ENCODE results near the gene ODF2. TPM values are rescaled to one million over a fixed set of nuclear protein-coding genes. Genes with fewer than 3 reads are reported as not detected.

The ODF2 gene
- total and polyA plus RNA-seq, 2 of the 8 experiments (the other 6 are each of a cell fraction or from before 2014, with no cell fraction given), result 5.6 to 17.9 TPM

DNA sequence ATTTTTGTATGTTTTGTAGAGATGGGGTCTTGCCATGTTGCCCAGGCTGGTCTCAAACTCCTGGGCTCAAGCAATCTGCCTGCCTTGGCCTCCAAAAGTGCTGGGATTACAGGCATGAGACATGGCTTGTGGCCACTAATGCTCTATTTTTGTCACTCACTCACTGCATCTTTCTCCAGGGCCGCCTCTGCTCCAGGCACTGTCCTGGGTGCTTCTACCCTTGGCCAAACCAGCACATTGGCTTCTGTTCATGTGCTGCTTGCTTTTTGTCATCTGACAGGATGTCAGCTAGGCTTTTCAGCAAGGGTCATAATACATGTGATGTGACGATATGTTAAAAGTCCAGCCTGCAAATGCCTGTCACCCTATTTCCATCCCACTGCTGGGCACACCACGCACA lies 3.2 kb downstream of the ODF2 start:
- Histone ChIP-seq H4K8ac (ENCODE audit: extremely low read depth, insufficient read depth, low read length) (no peak overlapping the region), H3K23ac (ENCODE audit: insufficient read length) (no peak overlapping the region), H2BK20ac (ENCODE audit: low read length) (no peak overlapping the region), H3K79me1 (ENCODE audit: low read depth, low read length) (no peaks in the 10 kb centered on the region), H3K79me2 (ENCODE audit: control insufficient read depth in 1 of 2, insufficient read depth in 2 of 2, low read length in 2 of 2) (no peaks in the 10 kb centered on the region), H3K23me2 (ENCODE audit: low read depth, low read length) (peaks cover 6% of the 10 kb centered on the region), H2BK5ac (ENCODE audit: low read depth, low read length) (no peak overlapping the region), H3K36me3 (ENCODE audit: control insufficient read depth in 2 of 4, insufficient read depth in 4 of 4, low read length in 3 of 4) (peaks cover 0 to 2% (median 0%) of the 10 kb centered on the region in 4 experiments; a peak in 1 of 8 replicates), H3K4me1 (replicated peaks in 1 of 4; ENCODE audit: control insufficient read depth in 3 of 4, insufficient read depth in 4 of 4, low read length in 3 of 4) (peaks cover 0 to 8% (median 5%) of the 10 kb centered on the region in 4 experiments; a peak in 5 of 7 replicates), H2BK15ac (ENCODE audit: low read length) (no peak overlapping the region), H2BK120ac (replicated peaks; ENCODE audit: low read depth, low read length) (no peak overlapping the region), H4K5ac (ENCODE audit: insufficient read length, low read depth, low read length) (no peak overlapping the region), H3K9me3 (ENCODE audit: insufficient read depth in 2 of 2, low read depth in 1 of 2, low read length in 1 of 2) (no peaks in the 10 kb centered on the region), H3K27me3 (replicated peaks in 1 of 4; ENCODE audit: control insufficient read depth in 3 of 4, extremely low read depth in 1 of 4, insufficient read depth in 3 of 4, low read length in 3 of 4) (peaks cover 18 to 50% (median 42%) of the 10 kb centered on the region in 4 experiments), H3K14ac (ENCODE audit: insufficient read length) (no peak overlapping the region), H2AK5ac (ENCODE audit: low read depth, low read length) (no peak overlapping the region), H4K20me1 (replicated peaks in 1 of 2; ENCODE audit: control insufficient read depth in 1 of 2, insufficient read depth in 2 of 2, low read length in 2 of 2) (peaks cover 14 to 16% of the 10 kb centered on the region in 2 experiments), H3K18ac (ENCODE audit: extremely low read depth, low read length) (no peak overlapping the region), H3K9ac (replicated peaks in 1 of 4; ENCODE audit: extremely low read depth in 1 of 4, low read depth in 3 of 4, low read length in 3 of 4) (no peak overlapping the region), H4K91ac (replicated peaks; ENCODE audit: insufficient read length, low read length) (no peak overlapping the region), H2BK12ac (ENCODE audit: low read depth, low read length) (no peak overlapping the region), H3K4ac (replicated peaks; ENCODE audit: insufficient read length, low read depth, low read length) (no peak overlapping the region), H3K4me2 (ENCODE audit: insufficient read depth in 1 of 2, low read depth in 2 of 2, low read length in 2 of 2) (no peak overlapping the region), H3K27ac (ENCODE audit: low read depth, low read length) (no peak overlapping the region), H3K4me3 (ENCODE audit: extremely low read depth in 1 of 4, insufficient read depth in 2 of 4, low read depth in 3 of 4, low read length in 4 of 4) (no peak overlapping the region), H3K56ac (replicated peaks; ENCODE audit: insufficient read length, low read depth, low read length) (no peak overlapping the region), H2AFZ (ENCODE audit: low read length) (no peak overlapping the region)
- 93% methylated on average over 3 of the region's 3 CpGs; no CpG with 5 or more reads in 1 of the 2 experiments for WGBS, 2 experiments (ENCODE audit: extremely low coverage in 1 of 2, insufficient coverage in 1 of 2, insufficient read length in 1 of 2, insufficient replicate concordance in 2 of 2, low coverage in 1 of 2, low lambda C conversion rate in 2 of 2, missing lambda C conversion rate in 1 of 2)
- ChIA-PET CTCF (ENCODE audit: partially characterized antibody) (no interaction called here), POLR2A (ENCODE audit: partially characterized antibody) (interaction anchor here (0.6 to 1.2 kb wide), 2 partner anchors 46 to 52 kb away, joined by 3 to 4 read pairs; partner anchors contain the start of gene GLE1)
- no peak for FAIRE-seq
- TF ChIP-seq JUND (IDR thresholded peaks at IDR 0.05; ENCODE audit: low read length), result no peak
- TF ChIP-seq RAD21 (IDR thresholded peaks at IDR 0.05 in 1 of 2, conservative IDR thresholded peaks at IDR 0.05 in 1 of 2; ENCODE audit: low read depth in 2 of 2, low read length in 2 of 2), result no peak
- no peak for TF ChIP-seq RBBP5 (IDR thresholded peaks at IDR 0.05; ENCODE audit: borderline replicate concordance, low read depth, low read length)
- TF ChIP-seq SIRT6 (IDR thresholded peaks at IDR 0.05; ENCODE audit: low read length), result no peak
- no peak for TF ChIP-seq BACH1 (IDR thresholded peaks at IDR 0.05; ENCODE audit: low read length)
- TF ChIP-seq KDM4A (IDR thresholded peaks at IDR 0.05; ENCODE audit: low read depth, low read length, severe bottlenecking), result no peak
- TF ChIP-seq EGR1 (IDR thresholded peaks at IDR 0.05; ENCODE audit: borderline replicate concordance, low read depth, low read length), result no peak
- no peak for TF ChIP-seq NANOG (IDR thresholded peaks at IDR 0.05; ENCODE audit: insufficient read depth, low read depth, low read length, poor library complexity, severe bottlenecking)
- DNase-seq (ENCODE audit: low read depth in 1 of 2, low spot score in 2 of 2), result no peak

All from H1 (cell line).